ENCODE data around the gene SCARF1. TPM values are rescaled to one million over a fixed set of nuclear protein-coding genes. Genes with fewer than 3 reads are reported as not detected.

Gene SCARF1
- total RNA-seq, 1 experiment from 2014 or later = 0.40 TPM

- DNase-seq (ENCODE audit: unreplicated experiment) = no peak
- Mint-ChIP-seq H3K4me3 (ENCODE audit: unreplicated experiment) (no peak overlapping the region), H3K36me3 (ENCODE audit: insufficient read depth, unreplicated experiment) (no peaks in the 10 kb centered on the region), H3K27me3 (ENCODE audit: insufficient read depth, unreplicated experiment) (no peaks in the 10 kb centered on the region), H3K9me3 (ENCODE audit: unreplicated experiment) (no peaks in the 10 kb centered on the region), H3K27ac (ENCODE audit: low read depth, unreplicated experiment) (no peak overlapping the region), H3K4me1 (ENCODE audit: insufficient read depth, unreplicated experiment) (peaks cover 6% of the 10 kb centered on the region)
- intact Hi-C loops (cut with micrococcal nuclease) = no loop called here
- no peak for TF ChIP-seq CTCF (IDR thresholded peaks at IDR 0.05; ENCODE audit: unreplicated experiment)
- BruUV-seq (replicated peaks) = no TSS peak
- ChIA-PET CTCF (interaction anchor here (0.6 to 1.2 kb wide), 4 partner anchors 13 to 274 kb away, joined by 3 to 4 read pairs (median 3); no protein-coding TSS in a partner anchor), POLR2A (interaction anchor here (1.1 kb wide), 1 partner anchor 99 kb away, joined by 3 read pairs; no protein-coding TSS in a partner anchor)
Observed at GRCh38 chr17:1635675-1636465, 9.7 kb downstream of the SCARF1 start.

DNA sequence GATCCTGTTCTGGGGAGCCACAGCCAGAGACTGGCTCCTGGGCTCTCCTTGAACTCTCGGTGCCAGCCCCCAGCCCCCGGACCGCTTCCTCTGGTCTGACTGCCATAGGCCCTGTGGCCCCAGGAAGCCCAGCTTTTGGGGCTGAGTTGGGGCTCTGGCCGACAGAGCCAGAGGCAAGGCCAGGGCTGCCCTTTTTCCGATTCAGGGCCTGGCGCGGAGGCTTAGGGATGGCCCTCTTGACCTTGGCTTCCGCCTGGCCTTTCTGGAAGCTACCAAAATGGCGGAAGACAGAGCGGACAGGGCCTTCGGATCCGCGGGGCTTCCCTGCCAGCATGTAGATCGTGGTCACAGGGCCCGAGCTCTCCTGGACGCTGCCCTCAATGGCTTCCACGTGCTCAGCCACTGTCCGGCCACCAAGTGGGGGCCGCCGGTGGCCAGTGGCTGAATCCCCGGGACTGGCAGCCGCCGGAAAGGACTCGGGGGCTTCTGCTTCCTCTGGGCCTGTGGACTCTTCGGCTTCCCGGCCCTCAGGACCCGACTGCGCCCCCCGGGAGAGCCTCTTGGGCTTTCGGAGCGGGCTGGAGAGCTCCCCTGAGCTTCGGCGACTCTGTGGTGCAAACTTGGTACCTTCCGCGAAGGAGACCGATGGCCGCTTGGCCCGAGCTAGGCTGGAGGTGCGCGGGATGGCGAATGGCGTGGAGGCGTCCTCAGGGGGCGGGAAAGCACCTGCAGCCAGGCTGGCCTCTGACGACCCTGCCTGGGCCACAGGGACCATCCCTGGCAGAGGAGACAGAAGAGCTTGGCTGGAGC, 10.5 kb downstream of the SCARF1 start:
- intact Hi-C loops (cut with micrococcal nuclease) = loop anchor here (5.0 kb wide), 2 partner anchors 118 to 378 kb away; partner anchors contain the start of gene INPP5K
- Mint-ChIP-seq H3K27me3 (ENCODE audit: insufficient read depth, unreplicated experiment) (no peaks in the 10 kb centered on the region), H3K27ac (ENCODE audit: low read depth, unreplicated experiment) (no peak overlapping the region), H3K9me3 (ENCODE audit: unreplicated experiment) (no peaks in the 10 kb centered on the region), H3K36me3 (ENCODE audit: insufficient read depth, unreplicated experiment) (no peaks in the 10 kb centered on the region), H3K4me3 (ENCODE audit: unreplicated experiment) (no peak overlapping the region), H3K4me1 (ENCODE audit: insufficient read depth, unreplicated experiment) (peaks cover 10% of the 10 kb centered on the region)
- ChIA-PET POLR2A (interaction anchor here (0.6 kb wide), 1 partner anchor 788 kb away, joined by 3 read pairs; no protein-coding TSS in a partner anchor), CTCF (interaction anchor here (0.6 to 1.2 kb wide), 2 partner anchors 14 to 273 kb away, joined by 3 to 4 read pairs; no protein-coding TSS in a partner anchor)
- no peak for DNase-seq (ENCODE audit: unreplicated experiment)
- BruUV-seq (replicated peaks) = no TSS peak
- no peak for TF ChIP-seq CTCF (IDR thresholded peaks at IDR 0.05; ENCODE audit: unreplicated experiment)

- Mint-ChIP-seq H3K4me3 (ENCODE audit: unreplicated experiment) (peak overlapping the region; percentile 95), H3K9me3 (ENCODE audit: unreplicated experiment) (no peaks in the 10 kb centered on the region), H3K4me1 (ENCODE audit: insufficient read depth, unreplicated experiment) (peaks cover 23% of the 10 kb centered on the region), H3K27ac (ENCODE audit: low read depth, unreplicated experiment) (no peak overlapping the region), H3K27me3 (ENCODE audit: insufficient read depth, unreplicated experiment) (no peaks in the 10 kb centered on the region), H3K36me3 (ENCODE audit: insufficient read depth, unreplicated experiment) (peaks cover 20% of the 10 kb centered on the region)
- ChIA-PET POLR2A (interaction anchor here (0.6 to 7.0 kb wide), 3 partner anchors 19 to 114 kb away, joined by 3 to 58 read pairs (median 3); partner anchors contain the start of genes INPP5K and RILP), CTCF (interaction anchor here (0.5 to 5.1 kb wide), 13 partner anchors 7 to 1282 kb away, joined by 3 to 79 read pairs (median 4); partner anchors contain the start of gene SCARF1)
- no peak for TF ChIP-seq CTCF (IDR thresholded peaks at IDR 0.05; ENCODE audit: unreplicated experiment)
- peak; percentile 31 for DNase-seq (ENCODE audit: unreplicated experiment)
- intact Hi-C loops (cut with micrococcal nuclease) = loop anchor here (1.0 to 5.0 kb wide), 3 partner anchors 56 to 373 kb away; partner anchors contain the start of gene INPP5K
- no TSS peak for BruUV-seq (replicated peaks)
Observed at GRCh38 chr17:1630662-1631061, 14.9 kb downstream of the SCARF1 start.
